ENCODE measurements around the gene IGF1. TPM values are rescaled to one million over a fixed set of nuclear protein-coding genes. Genes with fewer than 3 reads are reported as not detected.

IGF1 gene
- total and polyA plus RNA-seq, 9 of the 15 experiments (the other 6 are each of a cell fraction or from before 2014, with no cell fraction given), result 3.7 to 13.9 (median 4.5) TPM

- TF ChIP-seq SFPQ (IDR thresholded peaks at IDR 0.05; ENCODE audit: low read depth, low read length) (no peak), XRCC3 (IDR thresholded peaks at IDR 0.05) (no peak), E2F5 (CRISPR knock-in tag; IDR thresholded peaks at IDR 0.05) (no peak), ZFPM2 (CRISPR knock-in tag; IDR thresholded peaks at IDR 0.05) (no peak), ESRRA (IDR thresholded peaks at IDR 0.05; ENCODE audit: borderline replicate concordance, low read depth) (peak; percentile 32; the same call in 1 of the 2 replicates), NR2C1 (IDR thresholded peaks at IDR 0.05) (no peak), NR2C1 (tag; IDR thresholded peaks at IDR 0.05) (peak; percentile 44; the same call in 1 of the 2 replicates), NR2C2 (CRISPR knock-in tag; IDR thresholded peaks at IDR 0.05) (no peak), NR2C2 (tag; IDR thresholded peaks at IDR 0.05) (peak; percentile 31; the same call in 1 of the 2 replicates), ETV5 (CRISPR knock-in tag; IDR thresholded peaks at IDR 0.05; ENCODE audit: low read depth) (no peak)
These were observed 106.2 kb downstream of the IGF1 start (continued) for GRCh38 chr12:102374190-102374589.

All from K562 (cell line).